Upper lobe of left lung (tissue), 4 donors: ENCODE results near the gene WWC1.

Experiments
- EP300 ChIP-seq, 4 donors: sonication (generic); formaldehyde crosslinking; IDR thresholded peaks; one replicate each; pipeline ENCODE4 v1.5.1; 2017; ENCODE audit warnings: antibody characterized with exemption in 4 of 4, control low read depth in 2 of 4
- POLR2A ChIP-seq, 4 donors: fragments of 450-650 bp; IDR thresholded peaks; one replicate each; pipeline ENCODE4 v1.5.1; 2016 to 2017; ENCODE audit warnings: antibody characterized with exemption in 4 of 4, mild to moderate bottlenecking in 2 of 4

GRCh38 chr5:168451565-168451964 lies 160.1 kb downstream of the WWC1 start:
- no peak for TF ChIP-seq POLR2A (IDR thresholded peaks at IDR 0.05)
- no peak for TF ChIP-seq EP300 (IDR thresholded peaks at IDR 0.05)
